GM06990 (cell line): ENCODE measurements around the gene BEND5.

Source experiments
- DNase-seq: peaks from one replicate; pipeline ENCODE4 v3.0.0-alpha.2; 2011; ENCODE audit not compliant: insufficient read length; ENCODE audit errors: extremely low read depth
- H3K27me3 ChIP-seq: replicated peaks from 2 replicates; pipeline ENCODE4 v1.6.0; 2011; ENCODE audit warnings: low read length; ENCODE audit not compliant: control insufficient read depth, insufficient read depth
- H3K36me3 ChIP-seq: 2 replicates; pipeline ENCODE4 v1.5.1; 2011; ENCODE audit warnings: low read length; ENCODE audit not compliant: control insufficient read depth, insufficient read depth
- H3K4me3 ChIP-seq: replicated peaks from 2 replicates; pipeline ENCODE4 v1.5.1; 2011; ENCODE audit warnings: low read depth, mild to moderate bottlenecking, control low read depth, low read length
- TF ChIP-seq, protein P1 (sequence below): IDR thresholded peaks from 2 replicates; pipeline ENCODE4 v1.5.1; 2011; ENCODE audit warnings: low read length, control low read depth, mild to moderate bottlenecking, inconsistent platforms; ENCODE audit not compliant: insufficient read depth, poor library complexity, severe bottlenecking

The BEND5 gene

DNA sequence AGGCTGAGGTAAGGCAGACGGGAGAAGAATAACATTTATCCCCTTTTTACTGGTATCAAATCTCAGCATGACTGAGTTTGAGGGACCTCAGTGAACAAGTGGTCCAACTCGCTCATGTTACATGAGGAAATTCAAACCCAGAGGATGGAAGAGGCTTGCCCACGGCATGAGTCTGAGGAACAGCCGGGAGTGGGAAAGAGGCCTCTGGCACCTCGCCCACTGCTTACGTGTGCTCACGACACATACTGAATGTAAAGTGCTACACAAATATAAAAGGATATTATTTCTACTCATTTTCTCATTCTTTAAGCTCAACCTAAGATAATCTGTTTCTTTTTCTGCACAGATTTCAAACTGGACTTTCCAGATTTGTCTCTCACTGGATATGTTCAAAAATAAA lies 14.7 kb downstream of the BEND5 start:
- TF ChIP-seq, protein P1, sequence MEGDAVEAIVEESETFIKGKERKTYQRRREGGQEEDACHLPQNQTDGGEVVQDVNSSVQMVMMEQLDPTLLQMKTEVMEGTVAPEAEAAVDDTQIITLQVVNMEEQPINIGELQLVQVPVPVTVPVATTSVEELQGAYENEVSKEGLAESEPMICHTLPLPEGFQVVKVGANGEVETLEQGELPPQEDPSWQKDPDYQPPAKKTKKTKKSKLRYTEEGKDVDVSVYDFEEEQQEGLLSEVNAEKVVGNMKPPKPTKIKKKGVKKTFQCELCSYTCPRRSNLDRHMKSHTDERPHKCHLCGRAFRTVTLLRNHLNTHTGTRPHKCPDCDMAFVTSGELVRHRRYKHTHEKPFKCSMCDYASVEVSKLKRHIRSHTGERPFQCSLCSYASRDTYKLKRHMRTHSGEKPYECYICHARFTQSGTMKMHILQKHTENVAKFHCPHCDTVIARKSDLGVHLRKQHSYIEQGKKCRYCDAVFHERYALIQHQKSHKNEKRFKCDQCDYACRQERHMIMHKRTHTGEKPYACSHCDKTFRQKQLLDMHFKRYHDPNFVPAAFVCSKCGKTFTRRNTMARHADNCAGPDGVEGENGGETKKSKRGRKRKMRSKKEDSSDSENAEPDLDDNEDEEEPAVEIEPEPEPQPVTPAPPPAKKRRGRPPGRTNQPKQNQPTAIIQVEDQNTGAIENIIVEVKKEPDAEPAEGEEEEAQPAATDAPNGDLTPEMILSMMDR: no peak
- no peaks in the 10 kb centered on the region for H3K36me3 ChIP-seq
- H3K4me3 ChIP-seq: no peak overlapping the region
- peaks cover 3% of the 10 kb centered on the region for H3K27me3 ChIP-seq
- DNase-seq: no peak

DNA sequence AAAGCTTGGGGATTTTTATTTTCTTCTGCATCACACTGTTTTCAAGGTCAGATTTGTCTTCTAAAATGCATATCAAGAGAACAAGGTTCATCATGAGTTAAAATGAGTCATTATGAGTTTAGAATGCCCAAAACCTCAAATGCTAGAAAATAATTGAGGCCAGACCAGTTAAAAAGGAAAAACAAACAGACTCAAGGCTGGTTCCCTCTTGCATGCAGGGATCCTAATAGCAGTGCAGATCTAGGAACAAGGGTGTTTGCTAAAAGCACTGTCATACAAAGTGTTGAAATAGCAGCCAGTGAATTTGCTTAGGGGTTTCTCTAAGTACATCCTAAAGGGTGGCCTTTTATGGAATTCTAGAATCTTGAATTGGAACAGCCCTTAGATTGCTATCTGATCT lies 15.3 kb downstream of the BEND5 start:
- H3K36me3 ChIP-seq: no peaks in the 10 kb centered on the region
- DNase-seq: no peak
- peaks cover 3% of the 10 kb centered on the region for H3K27me3 ChIP-seq
- TF ChIP-seq, protein P1: no peak
- H3K4me3 ChIP-seq: no peak overlapping the region

DNA sequence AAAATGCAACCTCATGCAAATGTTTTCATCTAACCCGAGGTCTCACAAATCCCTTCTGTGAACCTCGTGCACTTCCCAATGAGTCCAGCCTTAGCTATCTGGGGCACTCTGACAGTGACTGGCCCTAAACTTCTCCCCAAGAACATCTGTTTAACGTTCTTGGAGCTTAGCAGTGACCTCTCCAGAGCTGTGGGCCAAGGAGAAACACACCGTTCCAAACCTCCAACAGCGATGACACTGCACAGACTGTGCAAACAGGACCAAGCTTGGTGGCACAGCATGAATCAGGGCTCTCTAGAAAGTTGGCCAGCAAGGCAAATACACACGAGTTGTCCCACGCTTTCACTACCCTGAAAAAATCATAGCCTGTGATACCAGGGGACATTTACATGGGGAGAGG lies 15.8 kb downstream of the BEND5 start:
- no peak for DNase-seq
- H3K4me3 ChIP-seq: no peak overlapping the region
- H3K27me3 ChIP-seq: peaks cover 3% of the 10 kb centered on the region
- TF ChIP-seq, protein P1: no peak
- no peaks in the 10 kb centered on the region for H3K36me3 ChIP-seq

DNA sequence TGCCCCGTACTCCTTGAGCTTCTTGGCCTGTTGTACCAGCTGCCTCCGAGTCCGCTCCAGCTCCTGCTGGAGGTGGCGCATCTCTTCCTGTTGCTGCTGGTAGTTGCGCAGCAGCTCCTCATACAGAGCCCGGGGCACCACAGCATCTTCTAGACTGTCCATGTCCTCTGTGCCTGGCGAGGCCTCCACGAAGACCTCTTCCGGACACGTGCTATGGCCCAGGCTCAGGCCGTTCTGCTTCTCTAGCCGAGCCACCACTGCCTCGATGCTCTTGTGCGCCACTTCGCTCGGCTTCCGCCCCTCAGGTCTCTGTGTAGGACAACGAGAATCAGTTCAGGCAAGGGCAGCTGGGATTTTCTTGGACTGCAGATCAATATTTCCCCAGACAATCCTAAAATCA lies 17.7 kb downstream of the BEND5 start:
- TF ChIP-seq, protein P1: no peak
- no peak overlapping the region for H3K4me3 ChIP-seq
- no peak for DNase-seq
- H3K27me3 ChIP-seq: peaks cover 3% of the 10 kb centered on the region
- no peaks in the 10 kb centered on the region for H3K36me3 ChIP-seq

DNA sequence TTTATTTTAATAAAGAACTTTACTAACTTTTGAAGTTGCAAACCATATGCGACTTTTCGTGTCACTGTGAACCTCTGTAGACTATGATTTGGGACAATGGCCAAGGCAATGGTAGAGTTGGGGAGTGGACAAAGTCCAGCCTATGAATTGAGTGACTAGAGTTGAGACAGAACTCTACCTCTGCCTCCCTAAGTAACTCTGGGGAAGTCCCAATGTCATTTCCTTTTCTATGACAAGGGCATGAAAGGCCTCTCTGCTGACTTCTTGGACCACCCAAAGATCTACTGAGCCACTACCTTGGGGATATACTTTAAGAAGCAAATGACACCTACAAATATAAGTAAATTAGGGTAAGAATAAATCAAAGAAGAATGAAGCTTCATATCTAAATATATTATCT lies 19.3 kb downstream of the BEND5 start:
- Histone ChIP-seq H3K27me3 (peaks cover 3% of the 10 kb centered on the region), H3K36me3 (no peaks in the 10 kb centered on the region), H3K4me3 (no peak overlapping the region)
- TF ChIP-seq, protein P1: no peak
- DNase-seq: no peak

DNA sequence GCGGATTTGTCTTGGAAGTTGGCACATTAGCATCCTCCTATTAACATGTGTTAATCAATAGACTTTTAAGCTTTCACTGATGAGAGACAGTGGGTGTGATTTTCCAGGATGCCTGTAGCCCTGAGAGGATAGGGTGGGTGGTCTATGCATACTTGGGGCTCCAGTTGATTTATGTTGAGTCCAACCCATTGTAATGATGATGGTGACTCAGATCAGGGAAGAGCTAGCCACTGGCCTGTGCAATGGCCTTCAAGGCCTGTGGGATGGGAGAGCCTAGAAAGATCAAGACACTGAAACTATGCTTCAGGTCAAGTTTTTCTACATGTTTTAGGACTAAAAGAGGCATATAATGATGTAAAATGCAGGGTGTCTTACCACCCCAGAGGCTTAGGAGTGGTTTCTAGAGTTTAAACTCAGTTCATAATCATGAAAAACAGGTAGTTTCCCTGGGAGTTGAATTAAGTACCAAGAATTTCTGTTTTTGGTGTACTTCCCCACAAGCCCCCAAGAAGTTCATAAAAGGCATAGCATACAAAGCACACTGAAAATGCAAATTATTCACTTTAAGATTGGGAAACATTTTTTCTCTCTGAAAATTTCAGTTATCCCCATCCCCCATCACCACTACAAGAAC lies 19.9 kb downstream of the BEND5 start:
- Histone ChIP-seq H3K4me3 (no peak overlapping the region), H3K27me3 (peaks cover 3% of the 10 kb centered on the region), H3K36me3 (no peaks in the 10 kb centered on the region)
- no peak for DNase-seq
- TF ChIP-seq, protein P1: no peak
